GM12801 (cell line): Measurements from ENCODE around the gene YBX2.

Experiments
- TF ChIP-seq, protein P1 (sequence below): IDR thresholded peaks from one replicate; pipeline ENCODE4 v1.5.1; 2011; ENCODE audit warnings: control low read depth; ENCODE audit not compliant: insufficient read length; ENCODE audit errors: extremely low read depth

YBX2 gene

DNA sequence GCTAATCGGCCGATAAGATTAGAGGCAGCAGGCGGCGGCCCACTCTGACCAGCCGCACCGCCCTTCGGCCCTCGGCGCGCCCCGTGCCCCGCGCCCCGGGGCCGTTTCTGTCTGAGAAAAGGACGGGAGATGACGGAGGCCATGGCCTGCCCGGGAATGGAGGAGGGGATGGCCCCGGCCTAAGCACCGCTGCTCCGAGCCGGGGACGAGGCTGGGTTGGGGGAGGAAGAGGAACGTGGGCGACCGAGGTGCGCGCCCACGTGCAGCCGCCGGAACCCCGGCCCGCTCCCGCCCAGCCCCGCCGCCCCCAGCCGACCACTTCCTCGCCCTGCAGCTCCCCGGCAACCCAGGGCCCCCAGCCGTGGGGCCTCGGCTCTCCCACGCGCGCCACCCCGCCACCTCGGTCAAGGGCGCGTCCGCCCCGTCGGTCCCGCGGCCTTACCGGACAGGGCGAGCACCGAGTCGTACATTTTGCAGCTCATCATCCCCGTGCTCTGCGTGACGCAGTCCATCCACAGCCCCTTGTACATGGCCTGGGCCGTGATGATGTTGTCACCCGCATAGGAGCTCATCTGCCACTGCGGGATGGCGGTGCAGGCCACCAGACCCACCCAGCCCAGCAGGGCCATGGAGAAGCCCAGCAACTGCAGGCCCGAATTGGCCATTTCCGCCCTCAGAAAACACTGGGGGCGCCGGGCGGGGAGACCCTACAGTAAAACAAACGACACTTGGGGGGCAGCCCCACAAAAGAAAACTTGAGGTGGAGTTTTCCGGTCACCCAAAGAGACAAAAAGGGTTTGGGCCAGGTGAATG, 32.9 kb downstream of the YBX2 start:
- TF ChIP-seq, protein P1, sequence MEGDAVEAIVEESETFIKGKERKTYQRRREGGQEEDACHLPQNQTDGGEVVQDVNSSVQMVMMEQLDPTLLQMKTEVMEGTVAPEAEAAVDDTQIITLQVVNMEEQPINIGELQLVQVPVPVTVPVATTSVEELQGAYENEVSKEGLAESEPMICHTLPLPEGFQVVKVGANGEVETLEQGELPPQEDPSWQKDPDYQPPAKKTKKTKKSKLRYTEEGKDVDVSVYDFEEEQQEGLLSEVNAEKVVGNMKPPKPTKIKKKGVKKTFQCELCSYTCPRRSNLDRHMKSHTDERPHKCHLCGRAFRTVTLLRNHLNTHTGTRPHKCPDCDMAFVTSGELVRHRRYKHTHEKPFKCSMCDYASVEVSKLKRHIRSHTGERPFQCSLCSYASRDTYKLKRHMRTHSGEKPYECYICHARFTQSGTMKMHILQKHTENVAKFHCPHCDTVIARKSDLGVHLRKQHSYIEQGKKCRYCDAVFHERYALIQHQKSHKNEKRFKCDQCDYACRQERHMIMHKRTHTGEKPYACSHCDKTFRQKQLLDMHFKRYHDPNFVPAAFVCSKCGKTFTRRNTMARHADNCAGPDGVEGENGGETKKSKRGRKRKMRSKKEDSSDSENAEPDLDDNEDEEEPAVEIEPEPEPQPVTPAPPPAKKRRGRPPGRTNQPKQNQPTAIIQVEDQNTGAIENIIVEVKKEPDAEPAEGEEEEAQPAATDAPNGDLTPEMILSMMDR = no peak

DNA sequence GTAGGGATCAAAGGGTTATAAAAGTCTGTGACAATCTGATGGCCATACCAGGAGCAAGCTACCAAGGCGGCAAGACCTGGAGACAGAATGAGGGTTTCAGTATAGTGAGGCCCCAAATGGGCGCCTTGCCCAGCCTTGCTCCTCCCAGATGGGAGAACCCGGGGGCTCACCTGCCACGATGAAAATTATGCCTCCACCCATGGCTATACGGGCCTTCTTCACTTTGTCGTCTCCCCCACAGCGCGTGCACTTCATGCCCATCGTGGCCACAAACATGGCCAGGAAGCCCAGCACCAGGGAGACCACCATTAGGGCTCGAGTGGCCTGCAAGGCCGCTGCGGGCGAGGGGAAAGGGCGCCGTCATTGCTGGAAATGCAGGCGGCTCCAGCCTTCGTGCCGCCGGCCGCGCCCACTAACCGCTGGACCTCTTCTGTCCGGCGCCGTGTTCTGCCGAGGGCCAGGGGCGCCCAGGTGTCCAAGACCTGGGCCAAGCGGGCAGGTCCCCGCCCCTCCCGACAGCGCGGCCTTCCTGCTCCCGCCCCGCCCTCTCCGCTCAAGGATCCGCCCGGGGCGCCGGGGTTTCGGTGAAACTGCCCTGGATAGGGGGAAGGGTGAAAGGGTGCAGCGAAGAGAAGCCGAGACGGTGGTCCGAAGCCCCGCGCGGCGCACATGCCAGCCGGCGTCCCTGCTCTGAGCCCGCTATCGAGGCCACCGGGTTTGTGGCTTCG, 33.6 kb downstream of the YBX2 start:
- TF ChIP-seq, protein P1 = no peak

DNA sequence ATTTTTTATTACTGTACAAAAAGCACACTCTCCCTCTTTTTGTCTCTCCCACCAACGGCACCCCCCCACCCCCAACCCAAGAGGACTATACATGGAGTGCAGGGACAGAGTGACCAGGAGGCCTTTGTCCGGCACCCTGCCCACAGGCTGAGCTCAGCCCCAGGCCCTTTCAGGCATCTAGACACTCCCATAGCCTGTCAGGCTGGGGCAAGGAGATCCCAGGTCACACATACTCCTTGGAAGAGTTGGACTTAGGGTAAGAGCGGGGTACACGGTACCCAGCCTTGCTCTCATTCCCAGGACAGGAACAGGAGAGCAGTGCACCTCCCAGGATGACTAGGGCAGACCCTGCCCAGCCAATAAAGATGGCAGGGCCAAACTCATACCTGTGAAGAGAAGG, 34.3 kb downstream of the YBX2 start:
- TF ChIP-seq, protein P1 = no peak

DNA sequence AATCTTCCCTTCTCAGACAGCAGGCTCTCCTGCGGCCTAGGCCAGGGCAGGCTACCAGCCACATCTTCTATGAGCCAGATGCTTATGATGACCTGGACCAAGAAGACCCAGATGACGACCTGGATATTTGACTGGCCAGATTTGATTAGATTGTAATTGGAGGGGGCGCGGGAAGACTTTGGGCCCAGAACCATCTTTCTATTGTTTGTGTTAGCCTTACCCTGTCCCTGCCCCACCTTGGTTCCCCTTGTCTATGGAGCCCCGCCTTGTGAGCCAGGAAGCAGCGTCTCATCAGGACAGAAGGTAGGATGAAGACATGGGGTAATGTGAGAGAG, 34.9 kb downstream of the YBX2 start:
- TF ChIP-seq, protein P1 = no peak

DNA sequence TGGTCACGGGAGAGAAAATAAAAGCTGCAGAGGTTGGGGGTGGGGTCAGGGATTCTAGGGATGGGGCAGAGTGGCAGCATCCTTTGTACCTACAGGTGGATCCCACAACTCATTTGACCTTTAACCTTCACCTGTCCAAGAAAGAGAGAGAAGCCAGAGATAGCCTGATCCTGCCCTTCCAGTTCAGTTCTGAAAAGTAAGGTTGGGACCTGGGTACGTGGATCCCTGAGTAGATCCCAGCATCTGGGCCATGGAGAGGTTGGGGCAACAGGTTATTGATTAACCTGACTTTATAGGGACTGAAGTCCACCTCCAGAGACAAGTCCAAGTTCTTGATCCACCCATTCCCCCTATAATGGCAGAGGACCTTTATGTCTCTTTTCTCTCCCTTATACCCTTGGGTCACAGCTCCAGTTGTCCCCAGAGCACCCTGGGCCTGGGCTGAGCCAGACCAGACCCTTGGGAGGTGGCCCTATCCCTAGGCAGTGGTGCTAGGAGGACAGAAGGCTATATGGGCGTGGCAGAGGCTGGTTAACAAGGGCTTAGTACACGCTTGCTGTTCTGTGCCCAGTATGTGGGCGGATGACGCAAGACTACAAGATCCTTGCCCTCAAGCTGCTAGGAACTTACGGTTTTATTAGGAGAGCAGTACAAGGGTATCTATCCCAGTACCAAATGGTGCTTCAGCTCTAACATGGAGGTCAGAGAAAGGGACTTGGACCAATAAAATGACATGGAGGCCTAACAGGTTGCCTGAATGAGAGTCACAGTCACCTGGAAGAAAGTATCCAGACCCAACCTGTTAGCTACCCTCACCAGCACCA, 35.5 kb downstream of the YBX2 start:
- TF ChIP-seq, protein P1 = no peak

DNA sequence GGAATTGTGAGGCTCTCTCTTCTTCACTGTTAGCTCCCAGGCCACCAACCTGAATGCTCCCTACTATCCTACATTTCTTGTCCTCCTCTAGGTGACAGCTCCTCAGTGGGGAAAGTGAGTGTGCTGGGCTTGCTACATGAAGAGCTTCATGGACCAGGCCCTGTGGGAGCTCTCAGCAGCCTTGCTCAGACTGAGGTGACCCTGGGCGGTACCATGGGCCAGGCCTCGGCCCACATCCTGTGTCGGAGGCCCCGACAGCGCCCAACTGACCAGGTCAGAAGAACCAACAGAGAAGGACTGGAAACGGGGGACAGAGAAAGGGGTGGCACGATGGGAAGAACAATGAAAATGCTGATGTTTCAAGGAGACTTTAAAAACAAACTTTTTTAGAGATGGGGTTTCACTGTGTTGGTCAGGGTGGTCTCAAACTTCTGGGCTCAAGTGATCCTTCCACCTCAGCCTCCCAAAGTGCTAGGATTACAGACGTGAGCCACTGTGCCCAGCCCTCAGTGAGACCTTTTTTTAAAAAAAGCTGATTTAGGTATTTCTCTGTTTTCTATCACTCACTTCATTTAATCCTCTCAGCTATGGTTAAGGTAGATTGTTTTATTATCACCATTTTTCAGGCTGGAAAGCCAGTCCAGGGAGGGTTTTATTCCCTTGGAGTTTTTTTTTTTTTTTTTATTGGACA, 37.5 kb downstream of the YBX2 start:
- TF ChIP-seq, protein P1 = no peak

DNA sequence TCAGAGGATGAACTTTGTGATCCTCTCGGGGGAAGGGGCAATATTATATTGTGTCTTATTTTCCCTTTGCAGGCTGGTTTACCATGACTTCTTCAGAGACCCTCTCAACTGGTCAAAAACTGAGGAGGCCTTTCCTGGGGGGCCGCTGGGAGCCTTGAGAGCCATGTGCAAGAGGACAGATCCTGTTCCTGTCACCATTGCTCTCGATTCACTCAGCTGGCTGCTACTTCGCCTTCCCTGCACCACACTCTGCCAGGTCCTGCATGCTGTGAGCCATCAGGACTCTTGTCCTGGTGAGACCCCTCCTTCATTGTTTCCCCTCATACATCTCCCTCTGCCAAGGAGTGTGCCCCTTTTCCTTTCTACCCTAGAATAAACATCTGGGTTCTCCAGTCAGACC, 39.9 kb downstream of the YBX2 start:
- TF ChIP-seq, protein P1 = no peak
